Gastrocnemius medialis (tissue), 4 donors: Measurements from ENCODE around the gene MYO9B. TPM values are rescaled to one million over a fixed set of nuclear protein-coding genes. Genes with fewer than 3 reads are reported as not detected.

Experiments
- ATAC-seq, 2 donors: fragments of 150-250 bp; one replicate each; pipeline ENCODE4 v1.9.1; 2016
- DNase-seq, 2 donors: peaks; one replicate each; pipeline ENCODE4 v3.0.0-alpha.2; 2019
- H3K27ac ChIP-seq, 4 donors: fragments of 200-600 bp; sonication (generic); 1 replicate in 1 of 4; 2 replicates in 3 of 4; pipeline ENCODE4 v1.5.1; 2016 to 2018; ENCODE audit warnings: mild to moderate bottlenecking in 2 of 4, moderate library complexity in 1 of 4
- H3K27me3 ChIP-seq, 3 donors: fragments of 200-600 bp; sonication (generic) in 2 of 3; 1 replicate in 1 of 3; 2 replicates in 2 of 3; pipeline versions ENCODE4 v1.5.1 to v1.6.0; 2016 to 2019; ENCODE audit warnings: mild to moderate bottlenecking in 1 of 3, moderate library complexity in 1 of 3
- H3K36me3 ChIP-seq, 2 donors: fragments of 200-600 bp; sonication (generic) in 1 of 2; one replicate each; pipeline ENCODE4 v1.5.1; 2017 to 2018
- H3K4me1 ChIP-seq, 2 donors: fragments of 200-600 bp; sonication (generic) in 1 of 2; one replicate each; pipeline ENCODE4 v1.5.1; 2016 to 2017; ENCODE audit warnings: mild to moderate bottlenecking in 2 of 2
- H3K4me3 ChIP-seq, 4 donors: fragments of 200-600 bp; sonication (generic) in 3 of 4; 1 replicate in 1 of 4; 2 replicates in 3 of 4; pipeline ENCODE4 v1.5.1; 2016 to 2019; ENCODE audit warnings: mild to moderate bottlenecking in 2 of 4
- H3K9me3 ChIP-seq, 3 donors: fragments of 200-600 bp; sonication (generic) in 2 of 3; 1 replicate in 1 of 3; 2 replicates in 2 of 3; pipeline ENCODE4 v1.5.1; 2016 to 2019
- CTCF ChIP-seq, 5 experiments: fragments of 450-650 bp in 3 of 5; fragments of 200-600 bp in 2 of 5; sonication (generic) in 2 of 5; IDR thresholded peaks in 4 of 5; conservative IDR thresholded peaks in 1 of 5; 1 replicate in 4 of 5; 2 replicates in 1 of 5; pipeline ENCODE4 v1.5.1; 2016 to 2019; ENCODE audit warnings: antibody characterized with exemption in 5 of 5, mild to moderate bottlenecking in 3 of 5, moderate library complexity in 3 of 5
- POLR2A ChIP-seq, 2 donors: fragments of 450-650 bp; IDR thresholded peaks; one replicate each; pipeline ENCODE4 v1.6.1; 2017; ENCODE audit warnings: antibody characterized with exemption in 2 of 2, mild to moderate bottlenecking in 2 of 2, moderate library complexity in 2 of 2
- in situ Hi-C, 4 donors: fragments of 200-750 bp; cut with MboI; loops; one replicate each; pipeline versions ENCODE4 v1.15.0 to v1.8.0; 2017; ENCODE audit warnings: low sequenced_read_pairs in 4 of 4
- intact Hi-C: fragments of 100-400 bp; cut with DNase I; formaldehyde crosslinking; loops from one replicate; pipeline ENCODE4 v1.15.1; 2023; ENCODE audit warnings: low total_unique reads
- total RNA-seq, 4 donors: library from RNA; depleted of rRNA; stranded (reverse); fragments of >200 nt; gene quantifications; one replicate each; pipeline versions ENCODE4 v1.1.0 to v1.2.3, GENCODE V29; 2016

Gene MYO9B
- total RNA-seq, 4 donors from 2014 or later: 20.0 to 22.1 (median 20.7) TPM

GRCh38 chr19:17045907-17046502 is 29.6 kb upstream of the MYO9B start:
- Histone ChIP-seq H3K36me3 (peaks cover 0 to 13% of the 10 kb centered on the region in 2 donors), H3K9me3 (no peaks in the 10 kb centered on the region), H3K27me3 (peaks cover 2 to 14% (median 4%) of the 10 kb centered on the region in 3 donors), H3K4me1 (no peaks in the 10 kb centered on the region), H3K27ac (no peak overlapping the region), H3K4me3 (no peak overlapping the region)
- in situ Hi-C loops (loop anchor here in 2 of 4 donors (25.0 kb wide), 1 partner anchor 284 kb away; no protein-coding TSS in a partner anchor), intact Hi-C loops (no loop called here)
- TF ChIP-seq POLR2A (IDR thresholded peaks at IDR 0.05) (no peak), CTCF (IDR thresholded peaks at IDR 0.05 in 4 of 5, conservative IDR thresholded peaks at IDR 0.05 in 1 of 5) (no peak)
- DNase-seq (no peak), ATAC-seq (no peak)

GRCh38 chr19:17048885-17049453 is 26.6 kb upstream of the MYO9B start:
- intact Hi-C loops (no loop called here), in situ Hi-C loops (loop anchor here in 2 of 4 donors (25.0 kb wide), 1 partner anchor 287 kb away; no protein-coding TSS in a partner anchor)
- H3K36me3 ChIP-seq: peaks cover 0 to 23% of the 10 kb centered on the region in 2 donors
- ATAC-seq: no peak
- H3K27ac ChIP-seq: no peak overlapping the region
- no peaks in the 10 kb centered on the region for H3K9me3 ChIP-seq
- no peak overlapping the region for H3K4me3 ChIP-seq
- no peak for DNase-seq
- H3K27me3 ChIP-seq: no peaks in the 10 kb centered on the region
- TF ChIP-seq CTCF (IDR thresholded peaks at IDR 0.05 in 4 of 5, conservative IDR thresholded peaks at IDR 0.05 in 1 of 5) (no peak), POLR2A (IDR thresholded peaks at IDR 0.05) (no peak)
- H3K4me1 ChIP-seq: no peaks in the 10 kb centered on the region

DNA sequence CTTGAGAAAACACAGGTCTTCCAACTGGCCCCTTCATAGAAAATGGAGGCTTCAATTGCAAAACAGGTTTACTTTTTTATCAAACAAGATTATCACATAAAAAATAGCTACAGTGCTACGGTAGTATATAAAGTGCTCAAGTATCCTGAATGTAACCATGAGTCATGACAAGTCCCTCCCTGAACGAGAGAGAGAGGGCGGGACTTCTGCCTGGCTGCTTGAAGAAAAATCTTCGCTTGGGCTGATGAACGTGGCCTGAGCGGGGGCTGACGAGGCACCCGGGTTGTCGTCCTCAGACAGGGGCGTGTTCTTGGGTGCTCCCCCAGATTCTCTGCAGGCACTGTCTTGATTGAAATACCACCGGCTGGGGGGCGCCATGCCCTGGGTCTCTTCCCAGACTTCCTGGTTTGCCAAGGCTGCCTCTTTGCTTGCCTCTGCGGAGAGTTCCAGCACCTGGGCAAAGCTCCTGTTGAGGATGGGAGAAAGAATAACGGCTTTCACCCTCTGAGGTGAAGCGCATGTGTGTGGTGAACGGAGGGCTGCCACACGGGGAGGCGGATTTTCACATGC is 25.8 kb upstream of the MYO9B start:
- TF ChIP-seq CTCF (IDR thresholded peaks at IDR 0.05 in 4 of 5, conservative IDR thresholded peaks at IDR 0.05 in 1 of 5) (no peak), POLR2A (IDR thresholded peaks at IDR 0.05) (no peak)
- H3K9me3 ChIP-seq: no peaks in the 10 kb centered on the region
- H3K4me1 ChIP-seq: no peaks in the 10 kb centered on the region
- ATAC-seq (no peak), DNase-seq (no peak)
- peaks cover 0 to 23% of the 10 kb centered on the region in 2 donors for H3K36me3 ChIP-seq
- no peak overlapping the region for H3K4me3 ChIP-seq
- in situ Hi-C loops (loop anchor here in 3 of 4 donors (10.0 to 25.0 kb wide), 2 partner anchors 275 to 287 kb away; no protein-coding TSS in a partner anchor), intact Hi-C loops (no loop called here)
- H3K27me3 ChIP-seq: no peaks in the 10 kb centered on the region
- H3K27ac ChIP-seq: no peak overlapping the region

- no peaks in the 10 kb centered on the region for H3K4me1 ChIP-seq
- in situ Hi-C loops: loop anchor here in 1 of 4 donors (10.0 kb wide), 1 partner anchor 278 kb away; no protein-coding TSS in a partner anchor
Observed at GRCh38 chr19:17052439-17052838, 23.1 kb upstream of the MYO9B start.

More at GRCh38 chr19:17052439-17052838, 23.1 kb upstream of the MYO9B start:
- Histone ChIP-seq H3K36me3 (peaks cover 0 to 28% of the 10 kb centered on the region in 2 donors), H3K9me3 (no peaks in the 10 kb centered on the region), H3K27me3 (no peaks in the 10 kb centered on the region), H3K27ac (no peak overlapping the region), H3K4me3 (no peak overlapping the region)
- TF ChIP-seq POLR2A (IDR thresholded peaks at IDR 0.05): no peak
- peak in 4 of 5 experiments; percentile 16 to 55 (median 42) for TF ChIP-seq CTCF (IDR thresholded peaks at IDR 0.05 in 4 of 5, conservative IDR thresholded peaks at IDR 0.05 in 1 of 5)
- DNase-seq (no peak), ATAC-seq (peak in 1 of 2 donors; percentile 51)
- intact Hi-C loops: loop anchor here (2.0 kb wide), 1 partner anchor 282 kb away; no protein-coding TSS in a partner anchor
